Keratinocyte (primary cell): ENCODE data around the gene CBLB. TPM values are rescaled to one million over a fixed set of nuclear protein-coding genes. Genes with fewer than 3 reads are reported as not detected.

ENCODE experiments used
- DNase-seq: peaks from one replicate; pipeline ENCODE4 v3.0.0-alpha.2; 2011; ENCODE audit warnings: low read depth, missing footprints, low spot score
- FAIRE-seq: peaks from 2 replicates; lab custom pipeline; 2011; peaks lifted over from hg19 to GRCh38; lab: Jason Lieb, UNC
- H2AFZ ChIP-seq: 2 replicates; pipeline ENCODE4 v1.6.0; 2012; ENCODE audit warnings: low read length, control low read depth, inconsistent platforms; ENCODE audit not compliant: control insufficient read depth
- H3K27ac ChIP-seq: 2 replicates; pipeline ENCODE4 v1.5.1; 2011; ENCODE audit warnings: low read length; ENCODE audit not compliant: control insufficient read depth, insufficient read depth
- H3K27me3 ChIP-seq: 3 replicates; pipeline ENCODE4 v1.6.0; 2011; ENCODE audit warnings: low read length; ENCODE audit not compliant: control insufficient read depth, insufficient read depth; ENCODE audit errors: extremely low read depth
- H3K36me3 ChIP-seq, 2 experiments: 2 replicates in 1 of 2; 3 replicates in 1 of 2; pipeline ENCODE4 v1.5.1; 2011; ENCODE audit warnings: low read length in 2 of 2, mild to moderate bottlenecking in 1 of 2; ENCODE audit not compliant: control insufficient read depth in 2 of 2, insufficient read depth in 2 of 2; ENCODE audit errors: extremely low read depth in 1 of 2
- H3K4me1 ChIP-seq: 3 replicates; pipeline ENCODE4 v1.5.1; 2011; ENCODE audit warnings: low read length; ENCODE audit not compliant: control insufficient read depth, insufficient read depth; ENCODE audit errors: extremely low read depth
- H3K4me2 ChIP-seq: 3 replicates; pipeline ENCODE4 v1.6.0; 2011; ENCODE audit warnings: low read depth, low read length; ENCODE audit not compliant: control insufficient read depth, insufficient read depth; ENCODE audit errors: extremely low read depth
- H3K4me3 ChIP-seq, 3 experiments: fragments of 200-600 bp in 1 of 3; sonication (generic) in 1 of 3; 2 replicates in 2 of 3; 3 replicates in 1 of 3; pipeline ENCODE4 v1.5.1; 2011 to 2016; ENCODE audit warnings: low read length in 3 of 3, mild to moderate bottlenecking in 3 of 3, control low read depth in 2 of 3, inconsistent platforms in 1 of 3, low read depth in 1 of 3, mixed read lengths in 1 of 3, mixed run types in 1 of 3, moderate library complexity in 1 of 3; ENCODE audit not compliant: control insufficient read depth in 2 of 3, insufficient read depth in 2 of 3; ENCODE audit errors: extremely low read depth in 1 of 3
- H3K79me2 ChIP-seq: 2 replicates; pipeline ENCODE4 v1.6.0; 2012; ENCODE audit warnings: low read length; ENCODE audit not compliant: control insufficient read depth, insufficient read depth
- H3K9ac ChIP-seq: 3 replicates; pipeline ENCODE4 v1.6.0; 2011; ENCODE audit warnings: low read length; ENCODE audit not compliant: control insufficient read depth, insufficient read depth; ENCODE audit errors: extremely low read depth
- H3K9me1 ChIP-seq: 3 replicates; pipeline ENCODE4 v1.6.0; 2011; ENCODE audit warnings: low read length; ENCODE audit not compliant: control insufficient read depth, insufficient read depth; ENCODE audit errors: extremely low read depth
- H3K9me3 ChIP-seq: 2 replicates; pipeline ENCODE4 v1.5.1; 2012; ENCODE audit warnings: low read depth, low read length; ENCODE audit not compliant: control insufficient read depth
- H4K20me1 ChIP-seq: 3 replicates; pipeline ENCODE4 v1.6.0; 2011; ENCODE audit warnings: low read length; ENCODE audit not compliant: control insufficient read depth, insufficient read depth; ENCODE audit errors: extremely low read depth
- EZH2 ChIP-seq: IDR thresholded peaks from one replicate; pipeline ENCODE4 v1.6.1; 2012; ENCODE audit warnings: inconsistent platforms, mild to moderate bottlenecking, low read length, moderate library complexity
- dilution Hi-C: fragments of 300-500 bp; cut with MboI; formaldehyde crosslinking; loops from one replicate; pipeline ENCODE4 v1.7.0; 2020; ENCODE audit warnings: low sequenced_read_pairs; ENCODE audit not compliant: extremely low pct_ligation_motif_present
- polyA plus RNA-seq, 5 experiments: library from polyadenylated mRNA; depleted of rRNA in 3 of 5; stranded (reverse) in 3 of 5; stranded (forward) in 1 of 5; unstranded in 1 of 5; fragments of >200 nt; gene quantifications; 1 replicate in 1 of 5; 2 replicates in 3 of 5; 3 replicates in 1 of 5; pipeline versions ENCODE4 v1.2.1 to v1.2.3, GENCODE V29; 2011 to 2012; ENCODE audit warnings: missing spikeins in 2 of 5, low read depth in 1 of 5, low replicate concordance in 1 of 5
- TF ChIP-seq, protein P1 (sequence below), 3 experiments: IDR thresholded peaks in 1 of 3; conservative IDR thresholded peaks in 1 of 3; optimal IDR thresholded peaks in 1 of 3; 2 replicates in 2 of 3; 3 replicates in 1 of 3; pipeline versions ENCODE3 to v1.5.1; 2011; ENCODE audit warnings: low read length in 3 of 3, mild to moderate bottlenecking in 3 of 3, moderate library complexity in 2 of 3, control low read depth in 1 of 3, inconsistent platforms in 1 of 3; ENCODE audit not compliant: insufficient read depth in 2 of 3; ENCODE audit errors: extremely low read depth in 1 of 3

The CBLB gene
- polyA plus RNA-seq, 1 donor (not counting 4 experiments of a cell fraction or from before 2014, with no cell fraction given): 13.6 TPM

DNA sequence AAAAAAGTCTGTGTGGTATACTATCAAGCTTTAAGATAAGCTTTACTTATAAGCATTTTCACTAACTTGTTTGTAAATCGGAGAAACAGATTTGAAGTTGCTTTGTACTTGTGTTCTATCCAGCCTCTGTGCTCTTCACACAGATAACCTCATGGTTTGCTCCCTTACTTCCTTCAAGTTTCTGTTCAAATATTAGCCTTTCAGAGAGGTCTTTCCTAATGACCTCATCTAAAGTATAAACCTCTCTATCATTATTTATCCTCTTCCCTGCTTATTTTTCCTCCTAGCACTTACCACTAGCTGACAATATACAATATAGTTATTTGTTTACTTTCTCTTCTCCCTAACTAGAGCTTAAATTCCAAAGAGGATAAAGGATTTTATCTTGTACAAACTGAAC is 180.0 kb downstream of the CBLB start:
- no peak for FAIRE-seq
- Histone ChIP-seq H3K27me3 (no peaks in the 10 kb centered on the region), H3K4me3 (no peak overlapping the region), H3K27ac (no peak overlapping the region), H2AFZ (no peak overlapping the region), H4K20me1 (no peaks in the 10 kb centered on the region), H3K4me2 (no peak overlapping the region), H3K4me1 (no peaks in the 10 kb centered on the region), H3K79me2 (no peaks in the 10 kb centered on the region), H3K9ac (no peak overlapping the region), H3K9me1 (no peaks in the 10 kb centered on the region), H3K36me3 (peaks cover 0 to 7% of the 10 kb centered on the region in 2 experiments), H3K9me3 (no peaks in the 10 kb centered on the region)
- no peak for DNase-seq
- dilution Hi-C loops: no loop called here
- TF ChIP-seq, protein P1, sequence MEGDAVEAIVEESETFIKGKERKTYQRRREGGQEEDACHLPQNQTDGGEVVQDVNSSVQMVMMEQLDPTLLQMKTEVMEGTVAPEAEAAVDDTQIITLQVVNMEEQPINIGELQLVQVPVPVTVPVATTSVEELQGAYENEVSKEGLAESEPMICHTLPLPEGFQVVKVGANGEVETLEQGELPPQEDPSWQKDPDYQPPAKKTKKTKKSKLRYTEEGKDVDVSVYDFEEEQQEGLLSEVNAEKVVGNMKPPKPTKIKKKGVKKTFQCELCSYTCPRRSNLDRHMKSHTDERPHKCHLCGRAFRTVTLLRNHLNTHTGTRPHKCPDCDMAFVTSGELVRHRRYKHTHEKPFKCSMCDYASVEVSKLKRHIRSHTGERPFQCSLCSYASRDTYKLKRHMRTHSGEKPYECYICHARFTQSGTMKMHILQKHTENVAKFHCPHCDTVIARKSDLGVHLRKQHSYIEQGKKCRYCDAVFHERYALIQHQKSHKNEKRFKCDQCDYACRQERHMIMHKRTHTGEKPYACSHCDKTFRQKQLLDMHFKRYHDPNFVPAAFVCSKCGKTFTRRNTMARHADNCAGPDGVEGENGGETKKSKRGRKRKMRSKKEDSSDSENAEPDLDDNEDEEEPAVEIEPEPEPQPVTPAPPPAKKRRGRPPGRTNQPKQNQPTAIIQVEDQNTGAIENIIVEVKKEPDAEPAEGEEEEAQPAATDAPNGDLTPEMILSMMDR (optimal IDR thresholded peaks at IDR 0.05 in 1 of 3, IDR thresholded peaks at IDR 0.05 in 1 of 3, conservative IDR thresholded peaks at IDR 0.05 in 1 of 3; ENCODE audit: extremely low read depth in 1 of 3, insufficient read depth in 2 of 3, low read length in 3 of 3): no peak
- no peak for TF ChIP-seq EZH2

DNA sequence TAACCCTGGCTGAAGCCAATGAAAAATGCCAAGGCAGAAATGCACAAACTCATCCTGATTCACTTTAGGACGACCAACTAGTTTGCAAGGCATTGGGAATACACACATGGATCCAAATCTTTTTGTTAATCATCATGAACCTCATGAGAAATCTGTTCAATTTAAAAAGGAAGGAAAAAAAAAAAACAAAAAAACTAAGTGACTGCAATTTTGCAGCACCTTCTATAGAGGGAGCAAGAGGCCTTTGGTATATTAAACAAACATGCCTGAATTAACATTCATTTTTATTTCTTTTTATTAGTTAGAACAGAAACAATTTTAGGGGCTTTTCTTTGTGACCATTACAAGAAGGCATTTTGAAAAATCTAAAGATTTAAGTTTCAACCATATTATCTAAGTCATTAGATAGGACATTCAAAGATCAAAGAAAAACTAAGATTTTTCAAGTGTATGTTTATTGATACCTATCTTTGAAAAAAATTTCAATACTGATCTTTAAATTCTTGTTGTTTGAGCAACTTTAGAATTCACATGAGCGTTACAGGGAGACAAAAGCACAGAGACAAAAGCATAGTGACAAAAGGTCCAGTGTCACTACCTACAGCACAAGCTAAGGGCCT is 182.4 kb downstream of the CBLB start:
- H3K9ac ChIP-seq: no peak overlapping the region
- no peaks in the 10 kb centered on the region for H4K20me1 ChIP-seq
- no peak overlapping the region for H3K27ac ChIP-seq
- H3K4me2 ChIP-seq: no peak overlapping the region
- H2AFZ ChIP-seq: no peak overlapping the region
- no peaks in the 10 kb centered on the region for H3K9me3 ChIP-seq
- no peaks in the 10 kb centered on the region for H3K27me3 ChIP-seq
- H3K79me2 ChIP-seq: no peaks in the 10 kb centered on the region
- dilution Hi-C loops: no loop called here
- no peaks in the 10 kb centered on the region for H3K4me1 ChIP-seq
- H3K9me1 ChIP-seq: no peaks in the 10 kb centered on the region
- peaks cover 0 to 5% of the 10 kb centered on the region in 2 experiments for H3K36me3 ChIP-seq
- DNase-seq (no peak), FAIRE-seq (no peak)
- no peak for TF ChIP-seq EZH2
- TF ChIP-seq, protein P1 (optimal IDR thresholded peaks at IDR 0.05 in 1 of 3, IDR thresholded peaks at IDR 0.05 in 1 of 3, conservative IDR thresholded peaks at IDR 0.05 in 1 of 3; ENCODE audit: extremely low read depth in 1 of 3, insufficient read depth in 2 of 3, low read length in 3 of 3): peak in 2 of 3 experiments; percentile 52 to 58
- no peak overlapping the region for H3K4me3 ChIP-seq
